GM21528 (cell line): ENCODE data around the gene ZNF799.
A peak's percentile ranks its signal among the peaks of the same experiment; 100 is the strongest.
"Not testable (repeated sequence)": the region's sequence is repeated elsewhere in the genome, so short reads cannot be mapped to it uniquely, and the experiment has no call there.

Experiments
- ATAC-seq: cut with Tn5 transposase; IDR thresholded peaks from one replicate; pipeline ENCODE4 v1.9.1; 2021; ENCODE audit warnings: mild to moderate bottlenecking, moderate library complexity; ENCODE audit not compliant: unreplicated experiment, low FRiP score

The ZNF799 gene

GRCh38 chr19:12400633-12401502, at the start of gene ZNF799:
ZNF799 (minus strand) TSS chr19:12401271; CDS start chr19:12401070, 201 bp downstream.
- ATAC-seq, result peak; percentile 89

GRCh38 chr19:12450844-12451243, 49.8 kb upstream of the ZNF799 start:
- ATAC-seq, result no peak

GRCh38 chr19:12448808-12449207, 47.7 kb upstream of the ZNF799 start:
- ATAC-seq, result no peak

- peak; percentile 90 for ATAC-seq
Observed at GRCh38 chr19:12440541-12441316, 39.7 kb upstream of the ZNF799 start, which contains the start of gene ZNF443. ZNF443 (minus strand) TSS chr19:12441021; CDS start chr19:12440914, 107 bp downstream.

- ATAC-seq, result peak; percentile 35
Observed at GRCh38 chr19:12439686-12440540, 38.8 kb upstream of the ZNF799 start.

- ATAC-seq, result not testable (repeated sequence)
Observed at GRCh38 chr19:12430726-12431299, 29.7 kb upstream of the ZNF799 start.

GRCh38 chr19:12425888-12426274, 24.8 kb upstream of the ZNF799 start:
- no peak for ATAC-seq

GRCh38 chr19:12425236-12425887, 24.3 kb upstream of the ZNF799 start:
- ATAC-seq, result no peak

- ATAC-seq, result not testable (repeated sequence)
Observed at GRCh38 chr19:12417273-12417672, 16.2 kb upstream of the ZNF799 start.

- no peak for ATAC-seq
Observed at GRCh38 chr19:12411893-12412292, 10.8 kb upstream of the ZNF799 start.

GRCh38 chr19:12399901-12400632, 1.0 kb downstream of the ZNF799 start:
- ATAC-seq, result peak; percentile 39

GRCh38 chr19:12391148-12391547, 9.9 kb downstream of the ZNF799 start:
- not testable (repeated sequence) for ATAC-seq

GRCh38 chr19:12386365-12386764, 14.7 kb downstream of the ZNF799 start:
- not testable (repeated sequence) for ATAC-seq

GRCh38 chr19:12380444-12380737, 20.7 kb downstream of the ZNF799 start:
- ATAC-seq, result no peak

- no peak for ATAC-seq
Observed at GRCh38 chr19:12379732-12380443, 21.2 kb downstream of the ZNF799 start.

- no peak for ATAC-seq
Observed at GRCh38 chr19:12374026-12374425, 27.0 kb downstream of the ZNF799 start.

- ATAC-seq, result peak; percentile 86
Observed at GRCh38 chr19:12365236-12366162, 35.6 kb downstream of the ZNF799 start, which contains the start of gene ZNF442. ZNF442 (minus strand) TSS chr19:12365683; CDS start chr19:12363631, 2,052 bp downstream.
